Ectodermal cell (in vitro differentiated cells): ENCODE results near the gene CST6.

ENCODE experiments used
- H3K27ac ChIP-seq: 2 replicates; pipeline ENCODE4 v1.7.0; 2013; ENCODE audit warnings: mild to moderate bottlenecking, low read depth, low read length; ENCODE audit not compliant: insufficient read depth, poor library complexity, severe bottlenecking
- H3K27me3 ChIP-seq: 2 replicates; pipeline ENCODE4 v1.7.0; 2013; ENCODE audit warnings: mild to moderate bottlenecking, low read length; ENCODE audit not compliant: insufficient read depth, control insufficient read depth, poor library complexity, severe bottlenecking
- H3K36me3 ChIP-seq: one replicate; pipeline ENCODE4 v1.7.0; 2013; ENCODE audit warnings: low read length; ENCODE audit not compliant: control insufficient read depth, insufficient read depth
- H3K4me1 ChIP-seq: one replicate; pipeline ENCODE4 v1.7.0; 2013; ENCODE audit warnings: low read length; ENCODE audit not compliant: control insufficient read depth, insufficient read depth
- H3K4me3 ChIP-seq: 2 replicates; pipeline ENCODE4 v1.7.0; 2013; ENCODE audit warnings: low read depth, low read length, control low read depth; ENCODE audit not compliant: insufficient read depth
- H3K9me3 ChIP-seq: 2 replicates; pipeline ENCODE4 v1.7.0; 2013; ENCODE audit warnings: mild to moderate bottlenecking, low read length, moderate library complexity; ENCODE audit not compliant: control insufficient read depth
- WGBS, 2 experiments: methylation state at CpG; one replicate each; pipeline ENCODE4 v1.1.7; 2013; ENCODE audit warnings: missing lambda C conversion rate in 2 of 2; 5-methylcytosine and 5-hydroxymethylcytosine counted together

Gene CST6

GRCh38 chr11:65987336-65987735 is 24.5 kb upstream of the CST6 start:
- Histone ChIP-seq H3K4me3 (no peak overlapping the region), H3K9me3 (no peaks in the 10 kb centered on the region), H3K27me3 (no peaks in the 10 kb centered on the region), H3K4me1 (no peaks in the 10 kb centered on the region), H3K36me3 (no peaks in the 10 kb centered on the region), H3K27ac (no peak overlapping the region)
- WGBS, 2 experiments = 87% methylated on average over 9 of the region's 9 CpGs

- H3K4me3 ChIP-seq = no peak overlapping the region
Measured at GRCh38 chr11:65988791-65989592, 22.8 kb upstream of the CST6 start.

GRCh38 chr11:65992056-65992455 is 19.8 kb upstream of the CST6 start:
- Histone ChIP-seq H3K4me3 (no peak overlapping the region), H3K9me3 (no peaks in the 10 kb centered on the region), H3K27ac (no peak overlapping the region), H3K4me1 (no peaks in the 10 kb centered on the region), H3K27me3 (no peaks in the 10 kb centered on the region), H3K36me3 (peaks cover 5% of the 10 kb centered on the region)
- 93 to 94% methylated on average over 4 to 5 of the region's 5 CpGs for WGBS, 2 experiments

More at GRCh38 chr11:65988791-65989592, 22.8 kb upstream of the CST6 start:
- Histone ChIP-seq H3K27me3 (no peaks in the 10 kb centered on the region), H3K4me1 (no peaks in the 10 kb centered on the region), H3K27ac (peak overlapping the region; percentile 36), H3K36me3 (no peaks in the 10 kb centered on the region), H3K9me3 (no peaks in the 10 kb centered on the region)
- WGBS, 2 experiments = 51 to 53% methylated on average over 10 of the region's 10 CpGs

GRCh38 chr11:65997286-65997685 is 14.5 kb upstream of the CST6 start:
- WGBS, 2 experiments = 95 to 96% methylated on average over 2 of the region's 2 CpGs
- Histone ChIP-seq H3K4me3 (no peak overlapping the region), H3K36me3 (peaks cover 27% of the 10 kb centered on the region), H3K27ac (no peak overlapping the region), H3K9me3 (no peaks in the 10 kb centered on the region), H3K4me1 (no peaks in the 10 kb centered on the region), H3K27me3 (no peaks in the 10 kb centered on the region)

GRCh38 chr11:66001942-66002647 is 9.7 kb upstream of the CST6 start, which contains the start of the genes BANF1 and EIF1AD:
TSS of gene BANF1 (plus strand) at chr11:66002503. CDS start at chr11:66003251, 748 bp downstream.
TSS of gene EIF1AD (minus strand) at chr11:66002157. CDS start at chr11:66000389, 1,768 bp downstream.
- Histone ChIP-seq H3K27ac (peak within 1 kb of the TSS; percentile 96), H3K27me3 (no peaks in the 10 kb centered on the region), H3K36me3 (peaks cover 38% of the 10 kb centered on the region), H3K4me3 (peak within 1 kb of the TSS; percentile 96), H3K4me1 (peaks cover 4% of the 10 kb centered on the region), H3K9me3 (no peaks in the 10 kb centered on the region)
- 0% methylated on average over 55 of the region's 55 CpGs for WGBS, 2 experiments

GRCh38 chr11:66002648-66003225 is 9.1 kb upstream of the CST6 start:
- Histone ChIP-seq H3K4me1 (peaks cover 7% of the 10 kb centered on the region), H3K27me3 (no peaks in the 10 kb centered on the region), H3K9me3 (no peaks in the 10 kb centered on the region), H3K4me3 (peak overlapping the region; percentile 96), H3K36me3 (peaks cover 36% of the 10 kb centered on the region), H3K27ac (peak overlapping the region; percentile 96)
- 1% methylated on average over 40 of the region's 40 CpGs for WGBS, 2 experiments

DNA sequence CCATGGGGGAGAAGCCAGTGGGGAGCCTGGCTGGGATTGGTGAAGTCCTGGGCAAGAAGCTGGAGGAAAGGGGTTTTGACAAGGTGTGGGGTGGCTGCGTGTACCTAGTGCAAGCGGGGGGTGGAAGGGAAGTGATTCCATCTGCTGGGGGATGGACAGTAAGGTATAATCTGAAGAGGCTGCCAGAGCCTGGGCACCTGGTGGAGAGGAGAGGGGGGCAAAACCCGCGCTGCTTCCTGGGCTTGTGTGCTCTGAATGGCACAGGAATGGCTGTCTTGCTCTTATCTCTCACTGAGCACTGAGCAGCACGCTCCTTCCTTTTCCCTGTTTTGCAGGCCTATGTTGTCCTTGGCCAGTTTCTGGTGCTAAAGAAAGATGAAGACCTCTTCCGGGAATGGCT is 8.5 kb upstream of the CST6 start:
- H3K27ac ChIP-seq = no peak overlapping the region
- 88 to 91% methylated on average over 6 of the region's 6 CpGs for WGBS, 2 experiments
- H3K9me3 ChIP-seq = no peaks in the 10 kb centered on the region
- H3K4me3 ChIP-seq = peak overlapping the region; percentile 96
- no peaks in the 10 kb centered on the region for H3K27me3 ChIP-seq
- H3K4me1 ChIP-seq = peaks cover 7% of the 10 kb centered on the region
- peaks cover 31% of the 10 kb centered on the region for H3K36me3 ChIP-seq

DNA sequence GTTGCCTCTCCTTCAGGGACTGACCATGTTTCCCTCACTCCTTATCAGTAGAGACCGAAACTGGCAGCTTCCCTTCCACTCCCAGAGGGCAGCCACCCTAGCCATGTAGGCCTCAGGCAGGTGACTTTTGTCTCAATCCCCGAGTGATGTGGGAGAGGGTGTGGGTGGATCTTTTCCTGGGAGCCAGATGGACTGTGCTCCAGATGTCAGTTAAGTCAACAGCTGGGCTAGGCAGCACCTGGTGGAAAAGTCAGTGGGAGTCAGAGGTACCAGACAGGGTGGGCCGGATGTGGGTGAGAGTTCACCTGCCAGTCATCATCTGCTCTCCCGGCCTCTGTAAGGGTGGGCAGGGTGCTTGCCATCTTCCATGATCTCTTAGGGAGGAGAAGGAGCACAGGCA is 7.6 kb upstream of the CST6 start:
- WGBS, 2 experiments = 96 to 97% methylated on average over 4 of the region's 4 CpGs
- H3K36me3 ChIP-seq = peaks cover 23% of the 10 kb centered on the region

GRCh38 chr11:66006134-66006890 is 5.5 kb upstream of the CST6 start:
- no peaks in the 10 kb centered on the region for H3K9me3 ChIP-seq
- no peak overlapping the region for H3K4me3 ChIP-seq
- peaks cover 16% of the 10 kb centered on the region for H3K36me3 ChIP-seq
- peaks cover 4% of the 10 kb centered on the region for H3K27me3 ChIP-seq
- peaks cover 7% of the 10 kb centered on the region for H3K4me1 ChIP-seq
- no peak overlapping the region for H3K27ac ChIP-seq
- WGBS, 2 experiments = 85 to 86% methylated on average over 13 of the region's 13 CpGs

More for the DNA sequence above, 7.6 kb upstream of the CST6 start:
- no peak overlapping the region for H3K27ac ChIP-seq
- H3K4me1 ChIP-seq = peaks cover 7% of the 10 kb centered on the region
- H3K4me3 ChIP-seq = no peak overlapping the region
- no peaks in the 10 kb centered on the region for H3K9me3 ChIP-seq
- no peaks in the 10 kb centered on the region for H3K27me3 ChIP-seq
